ENCODE results near the gene ZNF783.

GRCh38 chr7:149291036-149291780 lies 29.2 kb downstream of the ZNF783 start:
- TF ChIP-seq CTCF (IDR thresholded peaks at IDR 0.05; ENCODE audit: low read depth, low read length, poor library complexity, severe bottlenecking), result no peak
- TF ChIP-seq EZH2phosphoT487 (IDR thresholded peaks at IDR 0.05; ENCODE audit: borderline replicate concordance, low read length), result no peak
